ENCODE data around the gene CDC73. TPM values are rescaled to one million over a fixed set of nuclear protein-coding genes. Genes with fewer than 3 reads are reported as not detected.
A peak's percentile ranks its signal among the peaks of the same experiment; 100 is the strongest.

The CDC73 gene
- total and polyA plus RNA-seq, 10 of the 15 experiments (the other 5 are each of a cell fraction or from before 2014, with no cell fraction given): 10.6 to 43.4 (median 21.7) TPM

DNA sequence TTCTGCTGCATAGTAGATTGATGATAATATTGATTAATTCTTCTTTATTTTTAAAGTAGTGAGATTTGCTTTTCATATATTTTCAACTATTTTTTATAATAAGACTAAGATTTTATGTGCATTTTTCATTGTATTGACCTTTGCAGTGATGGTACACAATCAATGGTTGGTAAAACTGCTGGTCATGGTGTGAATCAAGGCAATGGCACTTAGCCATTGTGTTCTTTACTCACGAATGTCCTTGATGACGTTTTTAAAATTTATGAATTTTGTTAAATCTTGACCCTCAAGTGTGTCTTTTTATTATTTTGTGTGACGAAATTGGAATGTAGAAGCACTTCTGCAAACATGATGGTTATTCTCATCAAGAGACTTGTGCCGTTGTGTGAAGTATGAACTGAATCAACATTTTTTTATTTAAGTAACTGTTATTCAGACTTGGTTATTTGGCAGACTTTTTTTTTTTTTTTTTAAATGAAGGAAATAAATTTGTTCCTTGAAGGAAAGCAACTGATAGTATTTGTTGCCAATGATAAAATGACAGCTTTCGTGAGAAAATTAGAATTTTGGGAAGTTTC, 22.6 kb downstream of the CDC73 start:
- ChIA-PET RAD21 (ENCODE audit: unreplicated experiment) (no interaction called here), SMC1A (ENCODE audit: uncharacterized antibody, unreplicated experiment) (no interaction called here), CTCF (interaction anchor here (0.6 to 2.7 kb wide), 7 partner anchors 10 to 338 kb away, joined by 3 to 11 read pairs (median 8); partner anchors contain the start of gene B3GALT2), POLR2A (no interaction called here)
- no peak for DNase-seq (ENCODE audit: low read depth, low spot score)
- FAIRE-seq: peak; percentile 27
- TF ChIP-seq, protein P1, sequence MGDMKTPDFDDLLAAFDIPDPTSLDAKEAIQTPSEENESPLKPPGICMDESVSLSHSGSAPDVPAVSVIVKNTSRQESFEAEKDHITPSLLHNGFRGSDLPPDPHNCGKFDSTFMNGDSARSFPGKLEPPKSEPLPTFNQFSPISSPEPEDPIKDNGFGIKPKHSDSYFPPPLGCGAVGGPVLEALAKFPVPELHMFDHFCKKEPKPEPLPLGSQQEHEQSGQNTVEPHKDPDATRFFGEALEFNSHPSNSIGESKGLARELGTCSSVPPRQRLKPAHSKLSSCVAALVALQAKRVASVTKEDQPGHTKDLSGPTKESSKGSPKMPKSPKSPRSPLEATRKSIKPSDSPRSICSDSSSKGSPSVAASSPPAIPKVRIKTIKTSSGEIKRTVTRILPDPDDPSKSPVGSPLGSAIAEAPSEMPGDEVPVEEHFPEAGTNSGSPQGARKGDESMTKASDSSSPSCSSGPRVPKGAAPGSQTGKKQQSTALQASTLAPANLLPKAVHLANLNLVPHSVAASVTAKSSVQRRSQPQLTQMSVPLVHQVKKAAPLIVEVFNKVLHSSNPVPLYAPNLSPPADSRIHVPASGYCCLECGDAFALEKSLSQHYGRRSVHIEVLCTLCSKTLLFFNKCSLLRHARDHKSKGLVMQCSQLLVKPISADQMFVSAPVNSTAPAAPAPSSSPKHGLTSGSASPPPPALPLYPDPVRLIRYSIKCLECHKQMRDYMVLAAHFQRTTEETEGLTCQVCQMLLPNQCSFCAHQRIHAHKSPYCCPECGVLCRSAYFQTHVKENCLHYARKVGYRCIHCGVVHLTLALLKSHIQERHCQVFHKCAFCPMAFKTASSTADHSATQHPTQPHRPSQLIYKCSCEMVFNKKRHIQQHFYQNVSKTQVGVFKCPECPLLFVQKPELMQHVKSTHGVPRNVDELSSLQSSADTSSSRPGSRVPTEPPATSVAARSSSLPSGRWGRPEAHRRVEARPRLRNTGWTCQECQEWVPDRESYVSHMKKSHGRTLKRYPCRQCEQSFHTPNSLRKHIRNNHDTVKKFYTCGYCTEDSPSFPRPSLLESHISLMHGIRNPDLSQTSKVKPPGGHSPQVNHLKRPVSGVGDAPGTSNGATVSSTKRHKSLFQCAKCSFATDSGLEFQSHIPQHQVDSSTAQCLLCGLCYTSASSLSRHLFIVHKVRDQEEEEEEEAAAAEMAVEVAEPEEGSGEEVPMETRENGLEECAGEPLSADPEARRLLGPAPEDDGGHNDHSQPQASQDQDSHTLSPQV (IDR thresholded peaks at IDR 0.05): no peak
- TF ChIP-seq, protein P2, sequence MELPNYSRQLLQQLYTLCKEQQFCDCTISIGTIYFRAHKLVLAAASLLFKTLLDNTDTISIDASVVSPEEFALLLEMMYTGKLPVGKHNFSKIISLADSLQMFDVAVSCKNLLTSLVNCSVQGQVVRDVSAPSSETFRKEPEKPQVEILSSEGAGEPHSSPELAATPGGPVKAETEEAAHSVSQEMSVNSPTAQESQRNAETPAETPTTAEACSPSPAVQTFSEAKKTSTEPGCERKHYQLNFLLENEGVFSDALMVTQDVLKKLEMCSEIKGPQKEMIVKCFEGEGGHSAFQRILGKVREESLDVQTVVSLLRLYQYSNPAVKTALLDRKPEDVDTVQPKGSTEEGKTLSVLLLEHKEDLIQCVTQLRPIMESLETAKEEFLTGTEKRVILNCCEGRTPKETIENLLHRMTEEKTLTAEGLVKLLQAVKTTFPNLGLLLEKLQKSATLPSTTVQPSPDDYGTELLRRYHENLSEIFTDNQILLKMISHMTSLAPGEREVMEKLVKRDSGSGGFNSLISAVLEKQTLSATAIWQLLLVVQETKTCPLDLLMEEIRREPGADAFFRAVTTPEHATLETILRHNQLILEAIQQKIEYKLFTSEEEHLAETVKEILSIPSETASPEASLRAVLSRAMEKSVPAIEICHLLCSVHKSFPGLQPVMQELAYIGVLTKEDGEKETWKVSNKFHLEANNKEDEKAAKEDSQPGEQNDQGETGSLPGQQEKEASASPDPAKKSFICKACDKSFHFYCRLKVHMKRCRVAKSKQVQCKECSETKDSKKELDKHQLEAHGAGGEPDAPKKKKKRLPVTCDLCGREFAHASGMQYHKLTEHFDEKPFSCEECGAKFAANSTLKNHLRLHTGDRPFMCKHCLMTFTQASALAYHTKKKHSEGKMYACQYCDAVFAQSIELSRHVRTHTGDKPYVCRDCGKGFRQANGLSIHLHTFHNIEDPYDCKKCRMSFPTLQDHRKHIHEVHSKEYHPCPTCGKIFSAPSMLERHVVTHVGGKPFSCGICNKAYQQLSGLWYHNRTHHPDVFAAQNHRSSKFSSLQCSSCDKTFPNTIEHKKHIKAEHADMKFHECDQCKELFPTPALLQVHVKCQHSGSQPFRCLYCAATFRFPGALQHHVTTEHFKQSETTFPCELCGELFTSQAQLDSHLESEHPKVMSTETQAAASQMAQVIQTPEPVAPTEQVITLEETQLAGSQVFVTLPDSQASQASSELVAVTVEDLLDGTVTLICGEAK (IDR thresholded peaks at IDR 0.05; ENCODE audit: borderline replicate concordance): no peak
- no peak for ATAC-seq
- no peaks in the 10 kb centered on the region for H3K27me3 ChIP-seq (replicated peaks in 1 of 2; ENCODE audit: control insufficient read depth in 2 of 2, insufficient read depth in 2 of 2, low read length in 1 of 2)
- peaks cover 6 to 23% of the 10 kb centered on the region in 2 experiments for H3K36me3 ChIP-seq (ENCODE audit: control insufficient read depth in 2 of 2, insufficient read depth in 2 of 2, low read length in 1 of 2)
- H3K4me2 ChIP-seq (ENCODE audit: control insufficient read depth, insufficient read depth): no peak overlapping the region
- H3K4me3 ChIP-seq: no peak overlapping the region
- WGBS (ENCODE audit: insufficient coverage, insufficient replicate concordance, low lambda C conversion rate, missing lambda C conversion rate): 97% methylated on average over 5 of the region's 5 CpGs
- H3K79me2 ChIP-seq (ENCODE audit: control insufficient read depth, insufficient read depth, low read length): no peaks in the 10 kb centered on the region; the same call in 1 of the 2 replicates
- no peaks in the 10 kb centered on the region for H4K20me1 ChIP-seq (ENCODE audit: control insufficient read depth, insufficient read depth)
- no peaks in the 10 kb centered on the region for H3K4me1 ChIP-seq (ENCODE audit: control insufficient read depth, insufficient read depth, low read length)
- H3K9ac ChIP-seq (ENCODE audit: control insufficient read depth, insufficient read depth, low read length): no peak overlapping the region
- H2AFZ ChIP-seq (ENCODE audit: control insufficient read depth, low read depth, low read length): no peak overlapping the region
- BruUV-seq (replicated peaks): no TSS peak
- intact Hi-C loops (cut with micrococcal nuclease; ENCODE audit: unreplicated experiment): no loop called here
- no peak overlapping the region for H3K27ac ChIP-seq (ENCODE audit: control insufficient read depth, insufficient read depth)
- H3K9me3 ChIP-seq (replicated peaks; ENCODE audit: control insufficient read depth, insufficient read depth, low read length): no peaks in the 10 kb centered on the region
- in situ Hi-C loops (cut with MboI): no loop called here
